NCI-H1105 (cell line): Measurements from ENCODE around the gene HNF1A.
"Not testable (repeated sequence)": the region's sequence is repeated elsewhere in the genome, so short reads cannot be mapped to it uniquely, and the experiment has no call there.

ENCODE experiments used
- DNase-seq: peaks from one replicate; lab custom pipeline; 2025; lab: John Stamatoyannopoulos, UW

HNF1A gene

GRCh38 chr12:120978296-120979219 is at the start of gene HNF1A:
HNF1A (plus strand) TSS chr12:120978543; CDS start chr12:120978769, 226 bp downstream.
- no peak for DNase-seq

- DNase-seq = no peak
Observed at GRCh38 chr12:120928864-120929652, 49.3 kb upstream of the HNF1A start.

- no peak for DNase-seq
Observed at GRCh38 chr12:120930032-120930431, 48.3 kb upstream of the HNF1A start.

DNA sequence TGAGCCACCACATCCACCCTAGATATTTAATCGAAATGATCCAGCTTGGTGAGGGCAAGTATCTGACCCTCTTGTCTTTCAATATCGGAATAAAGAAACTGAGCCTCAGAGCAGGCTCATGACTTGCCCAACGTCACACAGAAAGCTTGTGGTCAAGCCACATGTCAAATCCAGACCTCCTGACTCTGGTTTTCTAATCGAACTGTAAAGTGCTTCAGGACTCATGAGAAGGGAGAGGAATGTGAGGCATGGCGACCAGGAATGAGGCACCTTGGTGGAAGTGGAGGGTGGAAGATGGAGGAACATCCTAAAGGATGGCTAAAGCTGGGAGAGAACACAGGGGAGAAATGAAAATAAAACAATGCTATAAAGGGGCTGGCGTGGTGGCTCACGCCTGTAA is 46.3 kb upstream of the HNF1A start:
- no peak for DNase-seq

GRCh38 chr12:120932956-120933526 is 45.3 kb upstream of the HNF1A start:
- no peak for DNase-seq

DNA sequence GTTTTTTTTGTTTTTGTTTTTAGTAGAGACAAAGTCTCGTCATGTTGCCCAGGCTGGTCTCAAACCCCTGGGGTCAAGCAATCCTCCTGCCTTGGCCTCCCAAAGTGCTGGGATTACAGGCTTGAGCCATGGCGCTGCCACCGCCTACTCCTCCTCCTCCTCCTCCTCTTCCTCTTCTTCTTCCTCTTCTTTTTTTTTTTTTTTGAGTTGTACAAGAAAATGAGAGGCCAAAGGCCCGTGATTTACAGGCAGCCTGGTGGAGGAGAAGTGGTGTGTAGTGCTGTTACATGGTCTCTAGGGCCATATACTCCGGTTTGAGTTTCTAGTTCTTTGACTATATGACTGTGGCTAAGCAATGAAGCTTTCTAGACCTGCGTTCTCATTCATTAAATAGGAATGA is 44.6 kb upstream of the HNF1A start:
- no peak for DNase-seq

- DNase-seq = no peak
Observed at GRCh38 chr12:120936197-120936596, 42.1 kb upstream of the HNF1A start.

- no peak for DNase-seq
Observed at GRCh38 chr12:120938496-120938895, 39.8 kb upstream of the HNF1A start.

DNA sequence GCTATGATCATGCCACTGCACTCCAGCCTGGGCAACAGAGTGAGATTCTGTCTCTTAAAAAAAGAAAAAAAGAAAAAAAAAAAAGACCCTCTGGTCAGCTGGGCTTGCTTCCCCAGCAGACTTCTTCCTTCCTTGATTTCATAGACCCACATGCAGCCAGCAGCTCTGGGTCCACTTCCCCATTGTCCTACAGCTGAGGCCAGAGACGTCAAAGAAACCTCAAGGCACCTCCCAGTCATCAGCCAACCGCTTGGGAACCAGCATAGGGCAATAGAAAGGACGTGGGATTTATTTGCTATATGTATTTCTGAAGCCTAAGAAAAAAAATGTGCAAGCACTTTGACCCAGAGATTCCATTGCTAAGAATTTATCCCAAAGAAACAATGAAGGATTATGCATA is 38.8 kb upstream of the HNF1A start:
- DNase-seq = no peak

DNA sequence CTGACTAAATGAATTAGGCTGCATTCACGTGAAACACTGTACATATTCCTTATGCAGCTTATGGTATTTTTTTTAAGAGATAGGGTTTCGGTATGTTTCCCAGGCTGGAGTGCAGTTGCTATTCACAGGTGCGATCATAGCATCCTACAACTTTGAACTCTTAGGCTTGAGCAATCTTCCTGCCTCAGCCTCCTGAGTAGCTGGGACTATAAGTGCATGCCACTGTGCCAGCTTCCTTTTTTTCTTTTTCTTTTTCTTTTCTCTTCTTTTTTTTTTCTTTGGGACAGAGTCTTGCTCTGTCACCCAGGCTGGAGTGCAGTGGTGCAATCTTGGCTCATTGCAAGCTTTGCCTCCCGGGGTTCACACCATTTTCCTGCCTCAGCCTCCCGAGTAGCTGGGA is 38.3 kb upstream of the HNF1A start:
- DNase-seq = no peak

DNA sequence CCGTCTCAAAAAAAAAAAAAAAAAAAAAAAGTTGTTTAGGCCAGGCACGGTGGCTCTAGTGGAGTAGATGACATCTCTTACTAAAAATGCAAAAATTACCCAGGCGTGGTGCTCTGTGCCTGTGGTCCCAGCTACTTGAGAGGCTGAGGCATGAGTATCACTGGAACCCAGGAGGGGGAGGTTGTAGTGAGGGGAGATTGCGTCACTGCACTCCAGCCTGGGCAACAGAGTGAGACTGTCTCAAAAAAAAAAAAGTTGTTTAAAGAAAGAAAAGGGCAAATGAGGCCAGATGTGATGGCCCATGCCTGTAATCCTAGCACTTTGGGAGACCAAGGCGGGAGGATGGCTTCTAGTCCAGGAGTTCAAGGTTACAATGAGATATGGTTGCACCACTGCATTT is 37.5 kb upstream of the HNF1A start:
- no peak for DNase-seq

DNA sequence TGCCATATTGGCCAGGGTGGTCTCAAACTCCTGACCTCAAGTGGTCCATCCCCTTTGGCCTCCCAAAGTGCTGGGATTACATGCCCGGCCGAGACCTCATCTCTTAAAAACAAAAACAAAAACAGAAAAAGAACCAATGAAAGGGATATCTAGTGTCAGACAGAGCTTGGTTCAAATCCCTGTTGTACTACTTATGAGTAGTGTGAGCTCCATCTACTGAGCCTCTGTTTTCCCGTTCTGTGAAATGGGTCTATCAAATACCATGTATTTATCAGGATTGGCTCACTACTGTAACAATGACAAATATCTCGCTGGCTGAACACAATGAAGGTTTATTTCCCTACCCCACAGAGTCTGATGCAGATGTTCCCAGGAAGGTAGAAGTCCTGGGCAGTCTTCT is 36.9 kb upstream of the HNF1A start:
- no peak for DNase-seq

GRCh38 chr12:120941846-120942405 is 36.4 kb upstream of the HNF1A start:
- DNase-seq = no peak

DNA sequence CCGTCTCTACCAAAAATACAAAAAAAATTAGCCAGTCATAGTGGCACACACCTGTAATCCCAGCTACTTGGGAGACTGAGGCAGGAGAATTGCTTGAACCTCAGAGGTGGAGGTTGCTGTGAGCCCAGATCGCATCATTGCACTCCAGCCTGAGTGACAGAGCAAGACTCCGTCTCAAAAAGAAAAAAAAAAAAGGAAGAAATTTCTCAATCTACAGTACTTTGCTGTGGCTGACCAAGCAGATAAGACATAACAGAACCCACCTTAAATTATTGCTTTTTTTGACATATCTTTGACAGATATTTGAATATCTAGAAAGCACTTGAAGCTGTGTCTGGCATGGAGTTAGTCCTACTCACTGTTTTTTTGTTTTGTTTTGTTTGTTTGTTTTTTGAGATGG is 34.9 kb upstream of the HNF1A start:
- DNase-seq = no peak

GRCh38 chr12:120944645-120945217 is 33.6 kb upstream of the HNF1A start:
- no peak for DNase-seq

DNA sequence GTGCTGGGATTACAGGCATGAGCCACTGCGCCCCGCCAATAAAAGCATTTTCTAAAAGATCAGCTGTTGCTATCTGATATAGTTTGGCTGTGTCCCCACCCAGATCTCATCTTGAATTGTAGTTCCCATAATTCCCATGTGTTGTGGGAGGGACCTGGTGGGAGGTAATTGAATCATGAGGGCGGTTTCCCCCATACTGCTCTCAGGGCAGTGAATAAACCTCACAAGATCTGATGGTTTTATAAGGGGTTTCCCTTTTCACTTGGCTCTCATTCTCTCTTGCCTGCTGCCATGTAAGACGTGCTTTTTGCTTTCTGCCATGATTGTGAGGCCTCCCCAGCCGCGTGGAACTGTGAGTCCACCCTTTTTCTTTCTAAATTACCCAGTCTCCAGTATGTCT is 32.8 kb upstream of the HNF1A start:
- DNase-seq = not testable (repeated sequence)

- DNase-seq = not testable (repeated sequence)
Observed at GRCh38 chr12:120950260-120950799, 28.0 kb upstream of the HNF1A start.

- DNase-seq = no peak
Observed at GRCh38 chr12:120950807-120951206, 27.5 kb upstream of the HNF1A start.

GRCh38 chr12:120955232-120955631 is 23.1 kb upstream of the HNF1A start:
- DNase-seq = no peak

DNA sequence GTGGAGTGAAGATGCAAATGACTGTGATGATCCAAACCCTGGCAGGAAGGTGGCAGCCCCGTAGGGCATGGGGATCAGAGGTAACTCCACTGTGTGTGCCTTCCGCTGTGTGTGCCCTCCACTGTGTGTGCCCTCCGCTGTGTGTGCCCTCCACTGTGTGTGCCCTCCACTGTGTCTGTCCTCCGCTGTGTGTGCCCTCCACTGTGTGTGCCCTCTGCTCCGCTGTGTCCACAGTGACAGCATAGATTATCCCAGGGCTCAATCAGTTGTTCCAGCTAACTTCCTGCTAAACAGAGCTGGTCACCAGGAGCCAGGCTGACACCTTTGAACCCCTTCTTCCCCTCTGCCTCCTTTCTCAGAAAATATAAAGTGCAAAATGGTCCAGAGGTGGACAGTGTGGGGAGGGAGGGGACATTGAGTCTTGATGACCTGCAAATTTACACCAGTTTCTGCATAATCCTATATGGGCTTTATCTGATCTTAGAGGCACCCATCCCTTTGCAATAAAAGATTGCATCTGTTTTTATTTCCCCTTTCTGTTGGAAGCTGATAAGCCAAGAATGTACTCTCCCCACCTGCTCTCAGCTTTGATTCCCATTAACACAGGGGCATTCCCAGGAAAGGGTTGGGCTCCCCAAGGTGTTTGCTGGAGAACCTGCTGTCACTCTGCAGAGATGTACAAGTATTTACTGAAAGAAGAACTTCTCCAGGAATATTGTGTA is 21.6 kb upstream of the HNF1A start:
- no peak for DNase-seq
